HEK293T (cell line): ENCODE measurements around the gene FGF7.

Source experiments
- FOXA1 ChIP-seq: fragments of 450-650 bp; IDR thresholded peaks from 2 replicates; pipeline ENCODE4 v1.6.1; 2016; ENCODE audit warnings: mild to moderate bottlenecking
- HDGF ChIP-seq: fragments of 450-650 bp; IDR thresholded peaks from 2 replicates; pipeline ENCODE4 v1.6.1; 2017; ENCODE audit warnings: antibody characterized with exemption, borderline replicate concordance
- SP1 ChIP-seq: fragments of 450-650 bp; IDR thresholded peaks from 2 replicates; pipeline ENCODE4 v1.6.1; 2017
- SUZ12 ChIP-seq: fragments of 450-650 bp; IDR thresholded peaks from 2 replicates; pipeline ENCODE4 v1.6.1; 2016; ENCODE audit warnings: mild to moderate bottlenecking

DNA sequence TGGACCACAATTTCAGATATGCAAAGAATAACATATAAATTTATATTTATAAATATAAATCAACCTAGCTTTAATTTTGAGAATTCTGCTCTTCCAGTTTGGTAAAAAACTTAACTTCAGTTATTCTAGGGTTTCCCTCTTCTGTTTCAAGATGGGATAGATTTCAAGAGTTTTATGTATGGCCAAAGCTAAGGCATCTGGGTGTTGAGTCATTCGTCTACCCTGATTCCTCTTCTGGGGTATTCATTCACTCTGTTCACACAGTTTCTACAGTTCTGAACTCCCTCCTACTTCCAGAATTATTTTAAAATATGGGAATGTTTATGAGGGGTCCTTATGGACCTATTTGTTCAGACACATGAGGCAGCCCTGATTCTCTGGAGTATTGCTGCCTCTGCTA, 4.2 kb upstream of the FGF7 start:
- TF ChIP-seq HDGF (no peak), SUZ12 (no peak), FOXA1 (no peak), SP1 (no peak)
